VCaP (cell line): ENCODE data around the gene CNNM2.

Experiments
- H3K27ac ChIP-seq: fragments of 450-650 bp; 2 replicates; pipeline ENCODE4 v1.5.1; 2017
- TF ChIP-seq, protein P1 (sequence below): fragments of 450-650 bp; conservative IDR thresholded peaks from 2 replicates; pipeline ENCODE4 v1.5.1; 2017; ENCODE audit warnings: mild to moderate bottlenecking, moderate library complexity

CNNM2 gene

GRCh38 chr10:102916173-102916572 is 1.9 kb upstream of the CNNM2 start:
- TF ChIP-seq, protein P1, sequence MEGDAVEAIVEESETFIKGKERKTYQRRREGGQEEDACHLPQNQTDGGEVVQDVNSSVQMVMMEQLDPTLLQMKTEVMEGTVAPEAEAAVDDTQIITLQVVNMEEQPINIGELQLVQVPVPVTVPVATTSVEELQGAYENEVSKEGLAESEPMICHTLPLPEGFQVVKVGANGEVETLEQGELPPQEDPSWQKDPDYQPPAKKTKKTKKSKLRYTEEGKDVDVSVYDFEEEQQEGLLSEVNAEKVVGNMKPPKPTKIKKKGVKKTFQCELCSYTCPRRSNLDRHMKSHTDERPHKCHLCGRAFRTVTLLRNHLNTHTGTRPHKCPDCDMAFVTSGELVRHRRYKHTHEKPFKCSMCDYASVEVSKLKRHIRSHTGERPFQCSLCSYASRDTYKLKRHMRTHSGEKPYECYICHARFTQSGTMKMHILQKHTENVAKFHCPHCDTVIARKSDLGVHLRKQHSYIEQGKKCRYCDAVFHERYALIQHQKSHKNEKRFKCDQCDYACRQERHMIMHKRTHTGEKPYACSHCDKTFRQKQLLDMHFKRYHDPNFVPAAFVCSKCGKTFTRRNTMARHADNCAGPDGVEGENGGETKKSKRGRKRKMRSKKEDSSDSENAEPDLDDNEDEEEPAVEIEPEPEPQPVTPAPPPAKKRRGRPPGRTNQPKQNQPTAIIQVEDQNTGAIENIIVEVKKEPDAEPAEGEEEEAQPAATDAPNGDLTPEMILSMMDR: no peak
- H3K27ac ChIP-seq: no peak overlapping the region; the same call in 1 of the 2 replicates

GRCh38 chr10:102917314-102917961 is 656 bp upstream of the CNNM2 start:
- TF ChIP-seq, protein P1: peak; percentile 96
- peak overlapping the region; percentile 87 for H3K27ac ChIP-seq

GRCh38 chr10:102918817-102919245 is 737 bp downstream of the CNNM2 start:
- H3K27ac ChIP-seq: peak overlapping the region; percentile 87
- TF ChIP-seq, protein P1: peak; percentile 16; the same call in 1 of the 2 replicates

GRCh38 chr10:102919246-102919959 is 1.3 kb downstream of the CNNM2 start:
- TF ChIP-seq, protein P1: no peak
- H3K27ac ChIP-seq: peak overlapping the region; percentile 87

- H3K27ac ChIP-seq: no peak overlapping the region
- TF ChIP-seq, protein P1: no peak
Observed at GRCh38 chr10:102919992-102920739, 2.1 kb downstream of the CNNM2 start.

GRCh38 chr10:102923601-102924000 is 5.5 kb downstream of the CNNM2 start:
- H3K27ac ChIP-seq: no peak overlapping the region
- TF ChIP-seq, protein P1: no peak

- TF ChIP-seq, protein P1: no peak
- no peak overlapping the region for H3K27ac ChIP-seq
Observed at GRCh38 chr10:102926842-102927241, 8.7 kb downstream of the CNNM2 start.
